Lower leg skin (tissue), 3 donors: ENCODE measurements around the gene MOAP1.
"Not testable (repeated sequence)": the region's sequence is repeated elsewhere in the genome, so short reads cannot be mapped to it uniquely, and the experiment has no call there.

Experiments used
- POLR2A ChIP-seq, 2 donors: fragments of 450-650 bp; IDR thresholded peaks; one replicate each; pipeline ENCODE4 v1.6.1; 2016 to 2017; ENCODE audit warnings: antibody characterized with exemption in 2 of 2, mild to moderate bottlenecking in 1 of 2, moderate library complexity in 1 of 2
- TF ChIP-seq, protein P1 (sequence below), 3 donors: fragments of 450-650 bp; IDR thresholded peaks; one replicate each; pipeline ENCODE4 v1.5.1; 2016; ENCODE audit warnings: antibody characterized with exemption in 3 of 3, mild to moderate bottlenecking in 3 of 3, moderate library complexity in 2 of 3

DNA sequence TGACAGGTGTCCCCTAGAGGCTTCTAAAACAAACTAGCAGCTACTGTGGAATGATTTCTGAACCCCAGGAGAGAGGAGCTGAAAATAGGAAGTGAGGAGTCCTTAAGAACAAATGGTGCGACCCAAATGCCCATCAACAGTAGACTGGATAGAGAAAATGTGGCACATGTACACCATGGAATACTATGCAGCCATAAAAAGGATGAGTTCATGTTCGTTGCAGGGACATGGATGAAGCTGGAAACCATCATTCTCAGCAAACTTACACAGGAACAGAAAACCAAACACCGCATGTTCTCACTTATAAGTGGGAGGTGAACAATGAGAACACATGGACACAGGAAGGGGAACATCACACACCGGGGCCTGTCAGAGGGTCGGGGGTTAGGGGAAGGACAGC is 48.4 kb upstream of the MOAP1 start:
- TF ChIP-seq POLR2A (IDR thresholded peaks at IDR 0.05) = not testable (repeated sequence)
- TF ChIP-seq, protein P1, sequence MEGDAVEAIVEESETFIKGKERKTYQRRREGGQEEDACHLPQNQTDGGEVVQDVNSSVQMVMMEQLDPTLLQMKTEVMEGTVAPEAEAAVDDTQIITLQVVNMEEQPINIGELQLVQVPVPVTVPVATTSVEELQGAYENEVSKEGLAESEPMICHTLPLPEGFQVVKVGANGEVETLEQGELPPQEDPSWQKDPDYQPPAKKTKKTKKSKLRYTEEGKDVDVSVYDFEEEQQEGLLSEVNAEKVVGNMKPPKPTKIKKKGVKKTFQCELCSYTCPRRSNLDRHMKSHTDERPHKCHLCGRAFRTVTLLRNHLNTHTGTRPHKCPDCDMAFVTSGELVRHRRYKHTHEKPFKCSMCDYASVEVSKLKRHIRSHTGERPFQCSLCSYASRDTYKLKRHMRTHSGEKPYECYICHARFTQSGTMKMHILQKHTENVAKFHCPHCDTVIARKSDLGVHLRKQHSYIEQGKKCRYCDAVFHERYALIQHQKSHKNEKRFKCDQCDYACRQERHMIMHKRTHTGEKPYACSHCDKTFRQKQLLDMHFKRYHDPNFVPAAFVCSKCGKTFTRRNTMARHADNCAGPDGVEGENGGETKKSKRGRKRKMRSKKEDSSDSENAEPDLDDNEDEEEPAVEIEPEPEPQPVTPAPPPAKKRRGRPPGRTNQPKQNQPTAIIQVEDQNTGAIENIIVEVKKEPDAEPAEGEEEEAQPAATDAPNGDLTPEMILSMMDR (IDR thresholded peaks at IDR 0.05) = not testable (repeated sequence)
